Spleen (tissue), 7 donors: Measurements from ENCODE around the gene ADCY4.

Experiments
- CTCF ChIP-seq, 11 experiments: fragments of 200-600 bp in 7 of 11; fragments of 450-650 bp in 4 of 11; sonication (generic) in 4 of 11; IDR thresholded peaks in 8 of 11; conservative IDR thresholded peaks in 3 of 11; 1 replicate in 7 of 11; 2 replicates in 4 of 11; pipeline versions ENCODE4 v1.4.0 to v1.8.0; 2016 to 2021; ENCODE audit warnings: antibody characterized with exemption in 11 of 11, inconsistent platforms in 4 of 11, mild to moderate bottlenecking in 1 of 11
- POLR2A ChIP-seq, 3 donors: fragments of 450-650 bp; IDR thresholded peaks; one replicate each; pipeline ENCODE4 v1.5.1; 2017; ENCODE audit warnings: antibody characterized with exemption in 3 of 3, mild to moderate bottlenecking in 1 of 3
- POLR2AphosphoS5 ChIP-seq, 3 donors: sonication (generic); formaldehyde crosslinking; IDR thresholded peaks; one replicate each; pipeline ENCODE4 v1.5.1; 2017; ENCODE audit warnings: antibody characterized with exemption in 3 of 3
- donor health status: DM: no; HTN: no; CAD: no; lungs with moderate emphysema.
- donor health status: DM: no; HTN: no; CAD: no.
- donor health status: DM: no; HTN: no; CAD: no.

GRCh38 chr14:24325963-24326362, 8.9 kb downstream of the ADCY4 start:
- TF ChIP-seq POLR2A (IDR thresholded peaks at IDR 0.05) (no peak), CTCF (IDR thresholded peaks at IDR 0.05 in 8 of 11, conservative IDR thresholded peaks at IDR 0.05 in 3 of 11) (no peak), POLR2AphosphoS5 (IDR thresholded peaks at IDR 0.05) (no peak)
